ENCODE data around the gene SPRR2G.

The SPRR2G gene

DNA sequence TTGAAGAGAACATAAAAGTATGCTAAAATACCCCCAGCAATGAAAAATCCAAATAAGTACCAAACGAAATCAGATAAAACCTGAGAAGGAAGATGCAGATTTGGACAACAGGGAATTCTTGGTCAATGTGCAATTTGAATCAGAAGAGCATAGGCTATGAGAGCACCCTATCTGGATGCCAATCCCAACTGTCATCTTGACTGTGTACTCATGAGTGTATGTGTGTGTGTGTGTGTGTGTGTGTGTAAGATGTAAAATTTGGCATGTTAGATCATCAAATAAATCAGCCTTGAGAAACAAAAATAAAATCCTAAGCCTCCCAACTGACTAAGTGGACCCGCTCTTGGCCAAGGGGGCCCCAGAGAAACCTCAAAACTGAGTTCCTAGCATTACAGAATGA is 18.0 kb upstream of the SPRR2G start:
- Histone ChIP-seq H3K4me2 (ENCODE audit: low read length) (no peak overlapping the region), H3K4me3 (ENCODE audit: low read length) (no peak overlapping the region), H3K36me3 (replicated peaks; ENCODE audit: low read depth, low read length) (no peaks in the 10 kb centered on the region), H3K27me3 (ENCODE audit: low read depth, low read length) (peaks cover 83% of the 10 kb centered on the region), H3K27ac (ENCODE audit: low read length) (no peak overlapping the region), H3K9me3 (ENCODE audit: insufficient read depth, low read length) (no peaks in the 10 kb centered on the region), H4K20me1 (ENCODE audit: insufficient read depth, low read length) (no peaks in the 10 kb centered on the region), H2AFZ (ENCODE audit: low read depth, low read length) (no peak overlapping the region), H3K79me2 (ENCODE audit: low read length) (no peaks in the 10 kb centered on the region), H3K9ac (ENCODE audit: low read length) (no peak overlapping the region), H3K4me1 (ENCODE audit: low read length) (no peaks in the 10 kb centered on the region)
- TF ChIP-seq, protein P1, sequence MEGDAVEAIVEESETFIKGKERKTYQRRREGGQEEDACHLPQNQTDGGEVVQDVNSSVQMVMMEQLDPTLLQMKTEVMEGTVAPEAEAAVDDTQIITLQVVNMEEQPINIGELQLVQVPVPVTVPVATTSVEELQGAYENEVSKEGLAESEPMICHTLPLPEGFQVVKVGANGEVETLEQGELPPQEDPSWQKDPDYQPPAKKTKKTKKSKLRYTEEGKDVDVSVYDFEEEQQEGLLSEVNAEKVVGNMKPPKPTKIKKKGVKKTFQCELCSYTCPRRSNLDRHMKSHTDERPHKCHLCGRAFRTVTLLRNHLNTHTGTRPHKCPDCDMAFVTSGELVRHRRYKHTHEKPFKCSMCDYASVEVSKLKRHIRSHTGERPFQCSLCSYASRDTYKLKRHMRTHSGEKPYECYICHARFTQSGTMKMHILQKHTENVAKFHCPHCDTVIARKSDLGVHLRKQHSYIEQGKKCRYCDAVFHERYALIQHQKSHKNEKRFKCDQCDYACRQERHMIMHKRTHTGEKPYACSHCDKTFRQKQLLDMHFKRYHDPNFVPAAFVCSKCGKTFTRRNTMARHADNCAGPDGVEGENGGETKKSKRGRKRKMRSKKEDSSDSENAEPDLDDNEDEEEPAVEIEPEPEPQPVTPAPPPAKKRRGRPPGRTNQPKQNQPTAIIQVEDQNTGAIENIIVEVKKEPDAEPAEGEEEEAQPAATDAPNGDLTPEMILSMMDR (IDR thresholded peaks at IDR 0.05; ENCODE audit: low read depth, low read length) = no peak
- TF ChIP-seq EZH2phosphoT487 (IDR thresholded peaks at IDR 0.05; ENCODE audit: low read depth) = no peak

DNA sequence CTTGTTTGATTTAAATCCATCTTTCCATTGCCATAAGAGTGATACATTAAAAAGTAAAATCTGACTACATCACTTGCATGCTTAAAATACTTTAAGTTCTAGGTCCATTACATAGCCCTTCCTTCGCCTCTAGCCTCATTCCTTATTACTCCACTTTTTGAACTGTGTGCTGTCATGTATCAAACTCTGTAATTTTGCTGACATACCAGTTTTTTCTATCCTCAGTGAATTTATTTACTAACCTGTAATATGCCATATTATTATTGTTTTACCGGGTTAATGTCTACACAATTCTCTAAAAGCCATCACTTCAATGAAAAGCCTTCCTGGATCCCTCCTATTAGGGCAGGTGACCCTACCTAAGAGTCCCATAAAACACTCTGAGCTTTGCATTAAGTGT is 4.9 kb upstream of the SPRR2G start:
- H4K20me1 ChIP-seq (ENCODE audit: insufficient read depth, low read length) = no peaks in the 10 kb centered on the region
- peaks cover 64% of the 10 kb centered on the region for H3K27me3 ChIP-seq (ENCODE audit: low read depth, low read length)
- H3K4me2 ChIP-seq (ENCODE audit: low read length) = no peak overlapping the region
- H3K27ac ChIP-seq (ENCODE audit: low read length) = no peak overlapping the region
- no peak overlapping the region for H2AFZ ChIP-seq (ENCODE audit: low read depth, low read length)
- peaks cover 9% of the 10 kb centered on the region for H3K9me3 ChIP-seq (ENCODE audit: insufficient read depth, low read length)
- TF ChIP-seq, protein P1 (IDR thresholded peaks at IDR 0.05; ENCODE audit: low read depth, low read length) = no peak
- no peak for TF ChIP-seq EZH2phosphoT487 (IDR thresholded peaks at IDR 0.05; ENCODE audit: low read depth)
- no peaks in the 10 kb centered on the region for H3K4me1 ChIP-seq (ENCODE audit: low read length)
- H3K4me3 ChIP-seq (ENCODE audit: low read length) = no peak overlapping the region
- no peak overlapping the region for H3K9ac ChIP-seq (ENCODE audit: low read length)
- H3K79me2 ChIP-seq (ENCODE audit: low read length) = no peaks in the 10 kb centered on the region
- H3K36me3 ChIP-seq (replicated peaks; ENCODE audit: low read depth, low read length) = no peaks in the 10 kb centered on the region

DNA sequence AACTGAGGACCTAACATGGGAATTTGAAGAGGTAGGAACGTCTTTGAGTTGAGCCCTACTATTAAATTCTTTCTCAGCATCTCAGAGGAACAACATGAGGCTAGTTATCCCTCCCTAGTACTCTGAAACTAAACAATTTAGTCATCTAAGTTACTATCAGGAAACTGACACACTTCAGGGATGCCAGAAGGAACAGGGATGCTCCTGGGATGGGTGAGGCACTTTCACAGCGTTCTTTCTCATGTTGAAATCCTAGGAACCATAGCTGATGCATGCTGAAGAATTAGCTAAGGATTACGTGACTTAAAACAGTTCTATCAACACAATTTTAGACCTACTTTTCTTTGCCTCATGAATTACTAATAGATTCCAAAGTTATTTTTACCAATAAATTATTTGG is 1.8 kb upstream of the SPRR2G start:
- Histone ChIP-seq H4K20me1 (ENCODE audit: insufficient read depth, low read length) (no peaks in the 10 kb centered on the region), H2AFZ (ENCODE audit: low read depth, low read length) (no peak overlapping the region), H3K27me3 (ENCODE audit: low read depth, low read length) (peaks cover 79% of the 10 kb centered on the region), H3K4me2 (ENCODE audit: low read length) (no peak overlapping the region), H3K36me3 (replicated peaks; ENCODE audit: low read depth, low read length) (no peaks in the 10 kb centered on the region), H3K27ac (ENCODE audit: low read length) (no peak overlapping the region), H3K9ac (ENCODE audit: low read length) (no peak overlapping the region), H3K79me2 (ENCODE audit: low read length) (no peaks in the 10 kb centered on the region), H3K9me3 (ENCODE audit: insufficient read depth, low read length) (no peaks in the 10 kb centered on the region), H3K4me1 (ENCODE audit: low read length) (no peaks in the 10 kb centered on the region), H3K4me3 (ENCODE audit: low read length) (no peak overlapping the region)
- TF ChIP-seq EZH2phosphoT487 (IDR thresholded peaks at IDR 0.05; ENCODE audit: low read depth) = no peak
- TF ChIP-seq, protein P1 (IDR thresholded peaks at IDR 0.05; ENCODE audit: low read depth, low read length) = no peak

DNA sequence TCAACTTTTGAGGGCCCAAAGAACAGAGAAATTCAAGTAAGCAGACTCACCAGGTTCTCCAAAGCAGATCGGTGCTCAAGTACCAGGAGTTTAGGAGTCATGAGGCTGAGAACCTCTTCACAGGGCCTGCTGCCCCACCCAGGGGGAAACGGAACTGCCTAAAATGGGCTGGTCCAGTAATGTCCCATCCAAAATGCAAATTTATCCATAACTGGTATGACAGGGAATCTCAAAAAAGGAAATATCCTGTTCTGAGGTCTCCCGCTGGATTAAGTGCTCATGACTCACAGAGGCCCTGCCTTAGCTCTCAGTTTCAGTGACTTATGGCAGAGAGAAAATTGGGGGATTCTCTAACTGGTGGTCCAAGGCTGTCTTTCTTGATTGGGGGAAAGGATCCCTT is 9.3 kb downstream of the SPRR2G start:
- Histone ChIP-seq H3K4me1 (ENCODE audit: low read length) (peaks cover 6% of the 10 kb centered on the region), H3K9ac (ENCODE audit: low read length) (no peak overlapping the region), H3K9me3 (ENCODE audit: insufficient read depth, low read length) (no peaks in the 10 kb centered on the region; the same call in 1 of the 2 replicates), H3K4me2 (ENCODE audit: low read length) (no peak overlapping the region), H3K27ac (ENCODE audit: low read length) (no peak overlapping the region), H3K79me2 (ENCODE audit: low read length) (no peaks in the 10 kb centered on the region), H2AFZ (ENCODE audit: low read depth, low read length) (no peak overlapping the region), H3K27me3 (ENCODE audit: low read depth, low read length) (peaks cover 71% of the 10 kb centered on the region), H3K4me3 (ENCODE audit: low read length) (no peak overlapping the region), H3K36me3 (replicated peaks; ENCODE audit: low read depth, low read length) (no peaks in the 10 kb centered on the region), H4K20me1 (ENCODE audit: insufficient read depth, low read length) (no peaks in the 10 kb centered on the region)
- no peak for TF ChIP-seq EZH2phosphoT487 (IDR thresholded peaks at IDR 0.05; ENCODE audit: low read depth)
- TF ChIP-seq, protein P1 (IDR thresholded peaks at IDR 0.05; ENCODE audit: low read depth, low read length) = no peak
